Midbrain (tissue), 1 donor: ENCODE data around the gene AMER2.

Source experiments
- DNase-seq: peaks from one replicate; lab custom pipeline; 2025; lab: John Stamatoyannopoulos, UW

The AMER2 gene, protein sequence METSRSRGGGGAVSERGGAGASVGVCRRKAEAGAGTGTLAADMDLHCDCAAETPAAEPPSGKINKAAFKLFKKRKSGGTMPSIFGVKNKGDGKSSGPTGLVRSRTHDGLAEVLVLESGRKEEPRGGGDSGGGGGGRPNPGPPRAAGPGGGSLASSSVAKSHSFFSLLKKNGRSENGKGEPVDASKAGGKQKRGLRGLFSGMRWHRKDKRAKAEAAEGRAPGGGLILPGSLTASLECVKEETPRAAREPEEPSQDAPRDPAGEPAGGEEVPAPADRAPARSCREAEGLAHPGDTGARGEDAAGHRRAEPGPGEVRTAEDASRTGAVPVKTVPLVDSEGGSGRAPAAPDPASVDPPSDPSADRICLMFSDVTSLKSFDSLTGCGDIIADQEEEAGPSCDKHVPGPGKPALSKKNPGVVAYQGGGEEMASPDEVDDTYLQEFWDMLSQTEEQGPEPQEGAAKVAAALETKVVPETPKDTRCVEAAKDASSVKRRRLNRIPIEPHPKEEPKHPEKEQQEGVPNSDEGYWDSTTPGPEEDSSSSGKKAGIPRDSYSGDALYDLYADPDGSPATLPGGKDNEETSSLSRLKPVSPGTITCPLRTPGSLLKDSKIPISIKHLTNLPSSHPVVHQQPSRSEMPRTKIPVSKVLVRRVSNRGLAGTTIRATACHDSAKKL

DNA sequence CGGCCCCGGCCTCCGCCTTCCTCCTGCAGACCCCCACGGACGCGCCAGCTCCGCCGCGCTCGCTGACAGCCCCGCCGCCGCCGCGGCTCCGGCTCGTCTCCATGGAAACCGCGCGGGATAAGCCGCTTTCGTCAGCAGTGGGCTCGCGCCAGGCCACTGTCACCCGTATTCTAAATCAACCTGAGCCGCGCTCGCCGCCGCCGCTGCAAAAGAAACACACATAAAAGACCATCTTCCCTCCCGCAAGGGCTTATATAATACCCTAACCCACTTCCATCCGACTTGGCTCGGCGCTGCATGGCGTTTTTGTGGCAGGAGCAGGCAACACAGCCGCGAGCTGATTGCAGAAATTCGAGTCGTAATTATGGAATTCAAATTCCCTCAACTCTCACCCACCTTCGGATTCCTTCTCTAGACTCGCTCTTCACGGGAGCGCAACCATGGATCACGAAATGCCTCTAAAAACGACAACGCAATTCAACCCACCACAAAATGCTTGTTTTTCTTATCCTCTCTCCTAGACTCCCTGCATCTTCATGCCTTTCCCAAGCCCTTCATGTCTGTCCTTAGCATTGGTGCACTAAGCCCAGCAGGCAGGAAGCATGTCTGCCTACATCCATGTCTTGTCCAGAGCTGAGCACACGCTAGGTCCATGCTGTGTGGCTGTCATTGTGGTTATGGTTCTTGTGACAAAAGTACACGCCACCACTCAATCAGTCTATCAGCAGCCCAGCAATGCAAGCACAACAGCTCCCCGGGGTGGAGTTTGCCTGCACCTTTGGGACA lies at the start of gene AMER2:
AMER2 (minus strand) TSS at position 772 of the 786 bp plus-strand sequence; CDS start at position 103, 669 bp downstream.
- DNase-seq, result peak; percentile 82

DNA sequence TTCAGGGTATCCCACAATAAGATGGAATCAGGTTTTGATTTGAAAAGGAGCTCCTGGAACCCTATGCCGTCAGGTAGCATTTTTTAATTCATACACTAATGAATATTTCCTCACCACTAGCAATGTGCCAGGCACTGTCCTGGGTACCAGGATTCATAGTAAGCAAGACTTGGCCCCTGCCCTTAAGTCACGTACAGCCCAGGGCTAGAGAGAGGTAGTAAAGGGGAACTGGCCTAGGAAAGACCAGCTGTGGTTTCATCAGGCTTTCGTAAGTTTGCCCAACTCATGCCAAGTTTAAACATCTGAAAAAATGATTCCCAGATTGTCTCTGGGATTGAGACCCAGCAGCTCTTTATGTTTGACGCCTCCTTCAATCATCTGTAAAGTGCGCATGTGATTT lies 45.9 kb upstream of the AMER2 start:
- no peak for DNase-seq

DNA sequence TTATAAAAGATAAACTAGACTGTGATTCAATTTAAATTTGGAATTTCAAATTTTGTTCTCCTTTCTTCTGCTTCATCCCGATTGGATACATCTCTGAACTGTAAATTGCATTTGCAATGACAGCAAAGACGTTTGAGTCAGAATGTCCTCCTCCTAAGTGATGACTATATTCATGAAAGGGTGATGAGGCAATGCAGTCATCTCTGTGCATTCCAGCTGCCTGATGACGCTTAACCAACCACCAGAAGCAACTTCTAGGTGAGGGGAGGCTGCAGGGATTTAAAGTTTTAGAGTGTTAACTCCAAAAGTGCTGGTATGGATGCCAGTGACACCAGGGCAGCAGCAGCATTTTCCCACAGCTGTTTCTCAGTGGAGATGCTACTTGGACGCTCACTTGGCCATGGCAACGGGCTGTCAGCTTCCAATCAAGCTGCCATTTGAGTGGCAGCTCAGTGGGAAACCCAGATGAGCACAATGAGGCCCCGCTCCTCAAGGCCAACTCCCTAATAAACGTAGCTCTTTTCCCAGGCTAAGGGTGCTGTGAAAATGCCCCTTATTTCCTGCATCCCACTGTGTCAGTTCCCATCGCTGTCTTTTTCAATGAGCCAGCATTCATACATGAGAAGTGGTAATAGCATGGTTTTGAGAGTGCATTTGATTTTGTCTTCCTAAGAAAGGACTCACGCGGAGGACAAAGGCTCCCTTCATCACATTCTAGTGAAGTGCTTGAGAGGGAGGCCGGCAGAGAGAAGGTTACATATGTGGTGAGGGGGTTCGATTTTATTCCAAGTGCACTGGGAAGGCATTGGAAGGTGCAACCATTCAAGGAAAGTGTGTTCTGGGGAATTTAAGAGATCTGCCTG lies 45.2 kb upstream of the AMER2 start:
- peak; percentile 15 for DNase-seq

DNA sequence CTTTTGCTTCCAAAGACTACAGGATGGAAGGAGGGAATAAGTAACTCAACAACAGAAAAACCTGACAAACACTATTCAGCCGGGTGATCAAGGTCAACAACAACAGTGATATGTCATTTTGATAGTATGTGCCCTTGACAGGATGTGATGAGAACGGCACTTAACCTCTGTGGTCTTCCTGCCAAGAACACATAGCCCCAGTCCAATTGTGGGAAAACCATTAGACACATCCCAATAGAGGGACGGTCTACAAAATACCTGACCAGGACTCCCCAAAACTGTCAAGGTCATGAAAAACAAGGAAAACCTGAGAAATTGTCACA lies 43.1 kb upstream of the AMER2 start:
- no peak for DNase-seq

DNA sequence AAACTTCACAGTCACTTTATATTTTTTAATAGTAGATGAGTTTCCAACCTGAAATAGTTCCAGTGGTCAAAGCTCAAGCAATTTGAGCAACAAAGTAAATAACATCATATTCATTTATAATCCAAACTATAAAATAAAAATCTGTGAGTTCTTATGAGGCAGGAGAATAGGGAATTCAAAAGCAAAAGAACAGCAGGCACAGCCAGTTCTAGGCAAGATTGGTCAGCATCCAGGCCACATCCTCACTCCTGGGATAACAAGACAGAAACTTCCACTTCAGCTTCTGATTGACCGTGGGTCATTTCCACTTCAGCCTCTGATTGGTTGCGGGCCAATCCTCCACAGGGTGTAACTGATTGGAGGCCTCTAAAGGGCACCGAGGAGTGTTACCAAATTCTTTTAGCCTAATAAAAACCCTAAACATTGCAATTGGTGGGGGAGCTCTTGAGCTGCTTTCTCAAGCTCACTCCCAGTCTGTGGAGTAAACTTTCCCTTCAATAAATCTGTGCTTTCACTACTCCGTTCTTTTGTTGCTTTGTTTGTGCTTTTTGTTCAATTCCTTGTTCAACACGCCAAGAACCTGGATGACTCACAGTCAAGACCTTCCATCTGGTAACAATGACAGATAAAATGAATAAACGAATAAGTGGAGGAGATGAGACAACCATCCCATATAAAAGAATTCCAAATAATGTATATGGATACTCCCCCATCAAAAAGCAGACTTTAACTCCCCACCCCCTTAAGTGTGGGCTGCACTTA lies 42.6 kb upstream of the AMER2 start:
- DNase-seq, result no peak

DNA sequence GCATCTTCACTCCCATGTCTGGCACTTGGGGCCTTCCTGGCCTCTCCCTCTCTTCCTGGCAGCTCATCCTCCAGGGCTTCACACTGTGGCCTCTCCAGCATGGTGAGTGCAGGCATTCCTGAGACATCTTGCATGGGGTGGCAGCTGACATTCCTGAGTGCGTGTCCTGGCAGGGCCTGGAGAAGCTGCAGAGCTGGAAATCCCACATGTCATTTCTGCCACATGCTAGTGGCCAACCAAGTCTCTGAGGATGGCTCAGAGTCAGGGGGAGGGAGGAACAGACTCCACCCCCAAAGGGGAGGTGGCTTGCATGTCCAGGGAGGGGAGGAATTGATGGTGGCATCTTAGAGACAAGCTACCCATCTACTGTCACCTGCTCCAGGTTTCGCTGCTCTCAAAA lies 41.6 kb upstream of the AMER2 start:
- DNase-seq, result no peak

DNA sequence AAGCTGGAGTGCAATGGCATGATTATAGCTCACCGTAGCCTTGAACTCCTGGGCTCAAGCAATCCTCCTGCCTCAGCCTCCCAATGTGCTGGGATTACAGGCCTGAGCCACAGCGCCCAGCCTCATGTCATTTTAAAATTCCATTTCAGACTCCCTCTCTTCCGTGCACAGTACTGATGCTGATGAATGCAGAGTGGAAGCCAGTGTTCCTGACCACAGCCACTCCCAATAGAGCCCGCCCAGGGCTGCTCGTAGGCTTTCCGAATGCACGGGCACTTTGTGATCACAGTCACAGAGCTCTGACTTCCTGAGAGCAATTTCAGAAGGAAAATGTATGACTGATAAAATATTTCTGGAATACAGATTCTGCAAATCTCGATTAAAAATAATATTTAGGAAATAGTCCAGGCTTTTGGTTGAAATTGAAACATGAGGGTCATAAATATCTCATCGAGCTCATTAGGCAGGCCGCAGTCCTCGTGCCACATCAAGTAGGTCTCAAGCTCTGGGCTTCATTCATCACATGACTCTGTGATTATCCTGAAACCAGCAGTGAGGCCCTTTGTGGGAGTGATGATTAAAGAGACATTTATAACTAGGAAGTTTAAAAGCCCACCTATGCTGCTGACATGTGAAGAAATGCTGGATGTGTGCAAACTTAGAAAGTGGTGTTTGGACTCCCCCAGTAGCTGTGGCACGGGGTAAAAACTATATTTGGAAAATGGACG lies 38.9 kb upstream of the AMER2 start:
- no peak for DNase-seq

DNA sequence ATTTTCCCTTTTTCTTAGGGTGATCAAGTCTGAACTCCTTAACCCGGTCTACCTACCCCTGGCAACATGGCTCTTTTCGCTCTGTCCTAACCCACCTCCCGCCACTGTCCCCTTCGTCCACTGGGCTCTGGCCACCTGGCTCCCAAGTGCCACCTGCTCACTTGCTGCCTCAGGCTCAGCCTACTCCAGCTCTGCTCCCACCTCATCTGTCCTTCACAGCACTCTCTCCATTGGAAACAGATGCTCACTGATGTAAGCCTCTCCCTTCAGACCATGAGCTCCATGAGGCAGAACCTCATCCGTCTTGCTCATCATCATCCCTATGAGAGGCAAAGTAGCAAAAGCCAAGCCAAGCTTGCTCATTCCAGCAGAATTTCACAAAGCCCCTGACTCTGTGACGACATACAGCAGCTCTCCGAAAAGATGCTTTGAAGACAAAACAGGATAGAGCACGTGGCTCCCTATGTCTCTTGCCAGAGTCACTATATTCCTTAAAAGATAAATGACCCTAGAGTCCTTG lies 35.3 kb upstream of the AMER2 start:
- DNase-seq, result no peak

DNA sequence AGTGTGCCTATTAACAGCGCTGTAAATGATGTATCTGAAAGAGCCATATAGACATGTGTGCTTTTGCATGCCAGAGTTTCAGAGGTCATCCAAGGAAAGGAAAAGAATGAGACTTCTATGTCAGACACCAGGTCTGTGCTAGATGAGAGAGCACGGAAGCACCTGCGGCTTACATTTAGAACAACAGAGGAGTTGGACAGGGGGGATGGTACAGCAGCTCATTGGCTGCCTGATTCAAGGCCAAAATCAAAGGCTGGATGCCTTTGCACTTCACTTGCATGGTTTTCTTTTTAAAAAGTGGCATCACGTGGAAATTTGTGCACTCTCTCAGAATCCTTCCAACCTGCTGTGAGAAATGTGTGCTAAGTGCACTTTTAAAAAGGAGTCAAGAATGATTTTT lies 32.8 kb upstream of the AMER2 start:
- DNase-seq, result no peak

DNA sequence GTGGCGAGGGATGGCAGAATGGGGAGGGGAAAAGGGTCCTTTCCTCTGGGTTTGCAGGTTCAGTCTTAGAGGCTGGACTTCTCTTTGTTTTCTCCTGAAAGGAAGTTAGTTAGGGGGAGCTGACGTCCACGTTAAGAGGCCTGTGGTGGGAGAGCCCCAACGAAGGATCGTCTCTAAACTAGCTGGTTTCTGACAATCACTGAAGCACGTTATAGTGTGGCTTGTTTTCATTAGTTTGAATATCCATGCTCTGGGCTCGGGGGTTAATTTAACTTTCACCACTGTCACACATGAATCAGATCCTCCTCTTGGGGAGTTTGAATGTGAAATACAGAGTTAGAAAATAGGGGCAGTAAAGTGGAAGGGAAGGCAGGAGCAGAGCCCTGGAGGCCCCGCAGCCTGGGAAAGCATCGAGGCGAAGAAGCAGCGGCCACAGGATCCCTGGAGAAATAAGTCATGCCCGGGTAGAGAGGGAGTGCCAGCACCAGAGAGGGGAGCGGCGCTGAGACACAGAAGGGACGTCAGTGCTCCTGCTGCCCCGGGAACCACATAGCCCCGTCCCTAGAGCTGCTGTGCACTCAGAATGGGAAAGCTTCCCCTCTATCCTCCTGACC lies 31.1 kb upstream of the AMER2 start:
- no peak for DNase-seq

DNA sequence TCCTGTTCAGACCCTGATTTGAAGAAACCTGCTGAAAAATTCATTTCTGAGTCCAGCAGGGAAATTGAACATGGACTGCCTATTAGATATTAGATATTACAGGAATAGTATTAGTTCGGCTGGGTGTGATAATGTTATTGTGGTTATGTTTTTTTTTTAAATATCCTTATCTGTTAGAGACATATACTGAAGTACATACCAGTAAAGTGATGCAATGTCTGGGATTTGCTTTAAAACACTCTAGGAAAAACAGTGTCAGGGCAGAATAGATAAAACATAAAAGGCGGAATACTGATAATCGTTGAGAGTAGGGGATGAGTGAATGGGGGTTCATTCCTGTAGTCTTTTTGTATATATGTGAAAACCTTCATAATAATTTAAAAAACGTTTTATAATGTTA lies 28.7 kb upstream of the AMER2 start:
- no peak for DNase-seq

DNA sequence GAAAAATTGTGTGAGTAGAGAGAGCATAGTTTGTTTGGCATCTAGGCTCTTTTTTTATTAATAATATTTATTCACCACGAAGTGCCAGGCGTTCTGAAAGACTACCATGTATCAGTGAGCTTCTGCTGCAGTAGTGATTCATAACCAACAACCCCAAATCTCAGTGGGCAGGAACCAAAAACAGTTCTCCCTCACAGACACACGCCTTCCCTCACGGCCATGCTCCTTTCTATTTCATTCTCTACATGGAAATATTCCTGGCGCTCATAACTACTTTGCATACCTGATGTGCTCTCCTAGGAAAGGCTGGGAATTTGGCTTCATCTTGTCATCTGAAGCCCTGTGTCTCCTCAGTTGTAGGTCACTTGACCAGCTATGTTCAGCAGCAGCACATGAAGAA lies 26.6 kb upstream of the AMER2 start:
- DNase-seq, result no peak

DNA sequence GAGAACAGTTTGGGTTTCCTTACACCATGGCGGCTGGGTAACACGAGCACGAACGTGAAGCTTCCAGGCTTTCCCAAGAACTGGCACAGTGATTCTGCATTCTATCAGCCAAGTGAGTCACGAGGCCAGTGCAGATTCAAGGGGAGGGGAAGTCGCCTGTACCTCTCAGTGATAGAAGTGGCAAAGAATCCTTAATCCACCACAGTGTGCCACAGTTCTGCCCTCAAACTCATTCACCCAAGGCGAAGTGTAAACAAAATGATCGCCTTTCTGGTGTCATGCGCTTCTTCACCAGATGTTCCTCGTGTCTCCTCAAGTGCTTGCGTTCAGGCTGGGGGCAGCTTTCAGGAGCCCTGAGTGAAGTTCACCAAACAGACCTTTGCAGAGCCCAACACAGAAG lies 24.9 kb upstream of the AMER2 start:
- DNase-seq, result no peak

DNA sequence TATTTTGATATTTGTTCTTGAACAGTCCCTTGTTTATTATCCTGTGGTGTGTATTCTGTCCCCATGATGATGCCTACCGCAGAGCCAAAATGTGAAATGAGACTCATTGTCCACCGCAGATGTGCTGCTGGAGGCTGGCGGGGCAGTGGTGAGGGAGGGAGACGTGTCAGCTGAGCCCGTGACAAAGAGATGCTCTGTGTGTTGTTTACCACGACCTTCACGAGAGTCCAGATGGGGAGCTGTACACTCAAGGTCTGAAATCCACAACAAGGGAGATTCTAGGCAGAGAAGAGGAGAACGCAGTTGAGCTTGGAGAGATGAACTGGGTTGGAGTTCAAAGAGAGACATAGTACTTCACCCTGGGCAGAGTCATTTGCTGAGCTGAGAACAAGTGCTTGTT lies 20.8 kb upstream of the AMER2 start:
- DNase-seq, result peak; percentile 94

DNA sequence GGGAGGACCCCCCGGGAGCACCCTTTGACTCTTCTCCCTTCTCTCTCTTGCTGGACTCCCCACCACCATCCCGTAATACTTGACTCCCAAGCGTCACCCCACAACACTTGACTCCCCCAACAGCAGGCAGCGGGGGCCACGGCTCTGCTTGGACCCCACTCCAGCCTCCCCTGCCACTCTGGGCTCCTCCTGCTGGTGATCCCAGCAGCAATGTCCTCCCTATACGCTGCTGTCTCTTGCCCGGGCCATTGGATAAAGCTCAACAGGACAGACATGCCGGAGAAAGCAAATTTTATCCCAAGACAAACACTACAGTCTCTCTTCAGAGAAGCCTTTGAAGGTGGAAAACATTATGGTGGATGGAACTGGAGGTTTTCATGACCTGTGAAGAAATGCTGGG lies 20.4 kb upstream of the AMER2 start:
- DNase-seq, result no peak

DNA sequence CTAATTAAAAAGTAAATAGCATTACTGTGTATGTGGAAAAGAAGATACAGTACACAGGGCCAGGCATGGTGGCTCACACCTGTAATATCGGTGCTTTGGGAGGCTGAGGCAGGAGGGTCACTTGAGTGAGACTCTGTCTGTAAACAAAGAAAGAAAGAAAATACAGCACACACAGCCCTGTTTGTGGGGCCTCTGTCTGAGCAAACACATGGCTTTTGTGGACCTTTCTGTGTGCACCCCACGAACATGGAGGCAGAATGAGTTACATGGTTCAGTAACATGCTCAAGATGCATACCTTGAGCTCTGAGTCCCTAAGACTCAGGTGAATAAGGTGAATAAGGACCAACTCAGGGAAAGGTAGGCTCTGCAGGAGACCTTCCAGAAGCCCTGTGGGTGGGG lies 20.0 kb upstream of the AMER2 start:
- DNase-seq, result peak; percentile 32

DNA sequence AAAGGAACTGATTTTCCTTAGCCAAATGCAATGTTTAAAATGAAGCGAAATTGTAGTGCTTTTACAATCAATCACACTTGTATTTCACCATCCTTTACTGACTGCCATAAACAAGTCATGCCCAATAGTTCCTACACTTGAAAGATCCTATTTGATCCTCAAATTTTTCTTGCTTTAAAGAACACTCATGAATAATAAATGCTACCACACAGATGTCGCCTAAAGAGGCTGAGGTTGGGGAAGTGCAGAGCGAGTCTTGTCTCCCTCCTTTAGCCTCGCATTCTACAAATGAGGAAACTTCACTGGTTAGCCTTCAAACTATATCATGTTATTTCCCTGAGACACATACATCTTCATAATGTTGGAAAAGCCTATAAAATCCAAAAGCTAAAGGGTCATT lies 18.7 kb upstream of the AMER2 start:
- DNase-seq, result no peak

DNA sequence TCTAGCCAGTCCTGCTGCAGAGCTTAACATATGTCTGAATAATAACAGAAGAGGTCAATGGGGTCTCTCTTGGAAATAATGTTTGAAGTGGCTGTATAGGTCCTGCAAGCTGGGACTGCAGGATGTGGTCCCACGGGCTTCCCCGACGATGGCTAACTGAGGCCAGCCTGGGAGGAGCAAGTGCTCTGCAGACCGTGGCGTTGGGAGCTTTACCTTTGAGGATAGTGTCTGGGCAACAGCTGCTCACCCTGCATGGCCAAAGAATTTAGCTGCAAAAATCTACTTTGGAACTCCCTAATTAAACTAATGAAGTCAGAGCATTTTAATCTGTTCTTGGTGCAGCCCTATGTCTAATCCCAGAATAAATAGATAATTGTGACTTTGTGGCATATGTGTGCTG lies 18.2 kb upstream of the AMER2 start:
- peak; percentile 18 for DNase-seq

DNA sequence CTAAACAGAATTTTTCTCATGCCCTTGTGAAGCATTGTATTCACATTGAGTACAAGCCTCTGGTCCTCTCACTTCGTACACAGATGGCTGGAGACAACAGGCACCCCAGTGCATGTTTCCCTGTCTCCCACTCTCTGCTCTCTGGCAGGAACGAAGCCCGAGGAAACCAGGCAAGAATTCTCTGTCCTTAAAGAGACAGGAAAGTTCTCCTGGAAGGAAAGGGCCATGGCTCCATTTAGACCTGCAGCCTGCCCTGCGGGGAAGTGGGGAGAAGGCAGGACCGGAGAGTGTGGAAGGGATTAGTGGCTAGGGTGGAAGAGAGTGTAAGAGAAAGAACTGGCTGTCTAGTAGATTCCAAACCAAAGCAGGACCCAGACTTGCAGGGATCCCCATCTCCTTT lies 15.5 kb upstream of the AMER2 start:
- DNase-seq, result no peak

DNA sequence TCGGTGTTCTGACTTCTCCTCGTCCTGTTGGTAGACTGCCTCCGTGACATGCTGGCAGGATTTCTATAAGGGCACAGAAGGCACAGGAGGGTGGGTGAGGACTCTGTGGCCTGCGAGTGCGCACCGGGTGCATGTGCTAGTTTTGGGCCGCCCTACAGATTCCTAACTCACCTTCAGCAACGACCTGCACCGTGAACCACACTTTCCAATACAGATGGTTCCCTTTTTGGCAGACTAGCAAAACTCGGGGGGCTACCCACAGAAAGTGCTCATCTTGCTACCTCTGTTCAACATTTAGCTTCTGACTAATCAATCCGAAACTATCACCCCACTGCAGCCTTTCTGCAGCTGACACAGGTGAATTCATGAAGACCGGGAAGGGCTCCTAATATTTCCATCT lies 14.1 kb upstream of the AMER2 start:
- DNase-seq, result no peak
